H1 (cell line): ENCODE results near the gene FOSL1. TPM values are rescaled to one million over a fixed set of nuclear protein-coding genes. Genes with fewer than 3 reads are reported as not detected.

ENCODE experiments used
- SAP30 ChIP-seq: fragments of 300-600 bp; sonication (generic); IDR thresholded peaks from 2 replicates; pipeline ENCODE4 v1.7.1; 2012; ENCODE audit warnings: low read length, moderate library complexity, mild to moderate bottlenecking, inconsistent platforms; ENCODE audit not compliant: insufficient read depth, insufficient replicate concordance
- polyA plus RNA-seq, 7 experiments: library from polyadenylated mRNA; depleted of rRNA in 3 of 7; stranded (reverse) in 5 of 7; unstranded in 2 of 7; fragments of >200 nt in 5 of 7; fragments of 200-250 nt in 2 of 7; gene quantifications; 1 replicate in 5 of 7; 2 replicates in 1 of 7; 4 replicates in 1 of 7; pipeline versions ENCODE4 v1.2.1 to v1.2.3, GENCODE V29; 2011 to 2013; ENCODE audit warnings: missing spikeins in 2 of 7, mixed read lengths in 2 of 7
- total RNA-seq: library from RNA; stranded (reverse); fragmentation: NEBNext Ultra II Directional; extraction: Animal tissue kit (Norgen Biotek cat#: 25700); gene quantifications from 2 replicates; pipeline ENCODE4 v1.2.1, GENCODE V29; 2021

The FOSL1 gene
- total and polyA plus RNA-seq, 2 of the 8 experiments (the other 6 are each of a cell fraction or from before 2014, with no cell fraction given): 6.3 to 7.2 TPM

DNA sequence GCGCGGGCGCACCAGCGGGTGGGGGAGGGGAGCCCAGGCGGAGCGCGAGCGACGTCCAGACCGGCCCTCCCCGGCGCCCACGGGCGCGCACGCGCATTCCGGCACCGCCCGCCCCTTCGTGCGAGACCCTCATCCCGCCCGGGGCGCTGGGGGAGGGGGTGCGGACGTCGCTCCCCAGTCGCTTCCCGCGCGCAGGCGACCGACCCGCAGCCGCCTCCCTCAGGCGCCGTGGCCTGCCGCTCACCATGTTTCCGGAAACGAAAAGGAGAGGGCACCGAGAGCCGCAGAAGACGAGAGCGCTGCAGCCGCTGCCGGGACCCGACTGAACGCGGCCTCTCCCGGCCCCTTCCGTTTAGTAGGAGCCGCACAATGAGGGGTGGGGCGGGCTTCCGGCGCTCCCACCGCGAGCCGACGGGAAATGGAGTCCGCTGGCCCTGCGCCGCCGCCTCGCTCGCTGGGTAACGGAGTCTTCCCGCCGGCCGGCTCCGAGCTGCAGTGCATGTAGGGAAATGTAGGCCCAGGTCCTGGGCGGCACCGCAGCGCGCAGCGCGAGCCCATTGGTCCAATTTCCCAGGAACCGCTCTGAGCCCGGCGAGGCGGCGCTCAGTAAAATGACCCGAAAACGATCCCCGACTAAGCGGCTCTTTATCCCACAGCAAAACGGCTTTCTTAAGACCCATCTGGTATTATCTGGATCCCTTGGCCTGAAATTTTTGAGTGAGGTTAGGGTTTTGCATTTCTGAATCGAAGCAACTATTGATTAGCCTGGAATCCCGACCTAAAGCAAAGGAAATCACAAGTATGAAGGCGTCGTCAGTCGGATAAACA, 42.1 kb downstream of the FOSL1 start, which contains the start of gene CFL1 (continued):
- no peak for TF ChIP-seq SAP30
